HL-60 (cell line): ENCODE measurements around the gene LRRC46.

Source experiments
- DNase-seq, 2 experiments: peaks; one replicate each; pipeline ENCODE4 v3.0.0-alpha.2; 2010 to 2020; ENCODE audit warnings: low read depth in 1 of 2, low spot score in 1 of 2
- H3K27ac ChIP-seq: fragments of 250-450 bp; sonication (Bioruptor Pico); replicated peaks from 2 replicates; pipeline ENCODE4 v1.5.1; 2020; ENCODE audit warnings: mild to moderate bottlenecking, moderate library complexity
- H3K27me3 ChIP-seq: fragments of 250-450 bp; sonication (Bioruptor Pico); 2 replicates; pipeline ENCODE4 v1.5.1; 2021; ENCODE audit warnings: mild to moderate bottlenecking, moderate library complexity; ENCODE audit not compliant: insufficient read depth, poor library complexity, severe bottlenecking
- H3K4me3 ChIP-seq: replicated peaks from 2 replicates; pipeline ENCODE4 v1.5.1; 2011; ENCODE audit warnings: mild to moderate bottlenecking, control low read depth, low read length; ENCODE audit not compliant: insufficient read depth
- GABPA ChIP-seq: IDR thresholded peaks from 2 replicates; pipeline ENCODE4 v1.6.1; 2012; ENCODE audit warnings: low read depth
- POLR2AphosphoS5 ChIP-seq: IDR thresholded peaks from 2 replicates; pipeline ENCODE4 v1.6.1; 2012; ENCODE audit warnings: low read depth
- SPI1 ChIP-seq: IDR thresholded peaks from 2 replicates; pipeline ENCODE4 v1.6.1; 2012; ENCODE audit warnings: low read depth, mild to moderate bottlenecking, borderline replicate concordance
- TF ChIP-seq, protein P1 (sequence below): IDR thresholded peaks from 2 replicates; pipeline ENCODE4 v1.6.1; 2012; ENCODE audit warnings: low read depth; ENCODE audit not compliant: insufficient replicate concordance
- TF ChIP-seq, protein P2 (sequence below): IDR thresholded peaks from one replicate; pipeline ENCODE4 v1.5.1; 2011; ENCODE audit warnings: low read length, control low read depth, inconsistent platforms; ENCODE audit not compliant: insufficient read depth

LRRC46 gene

DNA sequence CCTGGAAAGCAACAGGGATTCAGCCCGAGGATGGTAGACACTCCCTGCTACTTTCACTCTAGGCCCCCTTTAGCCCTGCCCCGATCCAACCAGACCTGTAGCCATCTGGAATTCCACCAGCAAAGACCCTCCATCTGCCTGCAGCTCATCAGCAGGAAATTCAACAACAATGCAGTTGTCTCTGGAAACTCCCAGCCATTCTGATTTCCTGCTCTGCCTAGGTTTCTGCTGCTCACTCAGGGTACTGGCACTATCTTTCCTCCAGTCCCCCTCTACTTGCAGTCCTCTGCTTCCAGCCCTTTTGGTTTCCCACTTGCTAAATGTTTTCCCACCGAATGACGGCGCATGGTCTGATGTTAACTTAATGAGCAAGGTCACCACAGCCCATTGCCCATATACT, 22.1 kb downstream of the LRRC46 start:
- Histone ChIP-seq H3K27ac (no peak overlapping the region), H3K27me3 (peaks cover 62% of the 10 kb centered on the region), H3K4me3 (no peak overlapping the region)
- TF ChIP-seq, protein P1, sequence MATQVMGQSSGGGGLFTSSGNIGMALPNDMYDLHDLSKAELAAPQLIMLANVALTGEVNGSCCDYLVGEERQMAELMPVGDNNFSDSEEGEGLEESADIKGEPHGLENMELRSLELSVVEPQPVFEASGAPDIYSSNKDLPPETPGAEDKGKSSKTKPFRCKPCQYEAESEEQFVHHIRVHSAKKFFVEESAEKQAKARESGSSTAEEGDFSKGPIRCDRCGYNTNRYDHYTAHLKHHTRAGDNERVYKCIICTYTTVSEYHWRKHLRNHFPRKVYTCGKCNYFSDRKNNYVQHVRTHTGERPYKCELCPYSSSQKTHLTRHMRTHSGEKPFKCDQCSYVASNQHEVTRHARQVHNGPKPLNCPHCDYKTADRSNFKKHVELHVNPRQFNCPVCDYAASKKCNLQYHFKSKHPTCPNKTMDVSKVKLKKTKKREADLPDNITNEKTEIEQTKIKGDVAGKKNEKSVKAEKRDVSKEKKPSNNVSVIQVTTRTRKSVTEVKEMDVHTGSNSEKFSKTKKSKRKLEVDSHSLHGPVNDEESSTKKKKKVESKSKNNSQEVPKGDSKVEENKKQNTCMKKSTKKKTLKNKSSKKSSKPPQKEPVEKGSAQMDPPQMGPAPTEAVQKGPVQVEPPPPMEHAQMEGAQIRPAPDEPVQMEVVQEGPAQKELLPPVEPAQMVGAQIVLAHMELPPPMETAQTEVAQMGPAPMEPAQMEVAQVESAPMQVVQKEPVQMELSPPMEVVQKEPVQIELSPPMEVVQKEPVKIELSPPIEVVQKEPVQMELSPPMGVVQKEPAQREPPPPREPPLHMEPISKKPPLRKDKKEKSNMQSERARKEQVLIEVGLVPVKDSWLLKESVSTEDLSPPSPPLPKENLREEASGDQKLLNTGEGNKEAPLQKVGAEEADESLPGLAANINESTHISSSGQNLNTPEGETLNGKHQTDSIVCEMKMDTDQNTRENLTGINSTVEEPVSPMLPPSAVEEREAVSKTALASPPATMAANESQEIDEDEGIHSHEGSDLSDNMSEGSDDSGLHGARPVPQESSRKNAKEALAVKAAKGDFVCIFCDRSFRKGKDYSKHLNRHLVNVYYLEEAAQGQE: no peak
- no peak for TF ChIP-seq GABPA
- no peak for DNase-seq

DNA sequence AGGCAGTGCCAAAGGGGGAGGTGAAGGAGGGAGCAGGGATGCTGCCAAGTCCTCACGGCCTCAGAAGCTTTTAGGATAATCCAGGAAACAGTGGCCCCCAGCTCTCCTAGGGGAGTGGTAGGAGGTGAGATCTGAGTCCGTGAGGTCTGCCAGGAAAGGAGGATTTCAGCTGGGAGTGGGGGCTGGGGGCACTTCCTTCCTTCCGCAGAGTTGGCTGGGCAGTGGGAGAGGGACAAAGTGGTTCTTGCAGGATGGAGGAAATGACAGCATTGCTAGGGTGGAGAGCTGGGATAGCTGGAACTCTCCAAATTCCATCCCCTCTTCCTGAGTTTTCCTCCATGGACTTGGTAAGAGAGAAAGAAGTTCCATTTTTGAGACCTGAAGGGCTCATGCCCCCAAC, 24.3 kb downstream of the LRRC46 start:
- no peak overlapping the region for H3K27ac ChIP-seq
- H3K4me3 ChIP-seq: no peak overlapping the region
- DNase-seq: no peak
- no peak for TF ChIP-seq POLR2AphosphoS5
- TF ChIP-seq, protein P1: no peak
- TF ChIP-seq SPI1: no peak
- TF ChIP-seq GABPA: no peak
- peaks cover 43% of the 10 kb centered on the region for H3K27me3 ChIP-seq

DNA sequence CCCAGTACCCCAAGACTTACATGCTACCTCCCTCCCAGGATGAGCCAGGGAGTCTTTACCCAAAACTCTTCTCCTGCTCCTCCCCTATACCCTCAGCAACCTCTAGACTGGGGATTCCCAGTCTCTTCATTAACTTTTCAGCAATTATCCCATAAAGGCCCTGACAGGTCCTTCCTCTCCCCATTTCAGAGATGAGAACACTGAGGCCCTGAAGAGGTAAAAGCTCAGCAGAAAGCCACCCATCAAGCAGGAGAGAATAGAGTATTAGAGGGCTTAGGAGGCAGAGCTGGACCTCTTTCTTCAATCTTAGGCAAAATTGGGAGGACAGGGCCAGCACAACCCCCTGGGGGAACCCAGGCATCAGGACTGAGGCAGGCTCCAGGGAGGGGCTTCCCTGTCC, 25.4 kb downstream of the LRRC46 start:
- Histone ChIP-seq H3K4me3 (no peak overlapping the region), H3K27ac (no peak overlapping the region), H3K27me3 (peaks cover 32% of the 10 kb centered on the region)
- TF ChIP-seq GABPA (no peak), POLR2AphosphoS5 (no peak), SPI1 (no peak)
- TF ChIP-seq, protein P1: no peak
- TF ChIP-seq, protein P2, sequence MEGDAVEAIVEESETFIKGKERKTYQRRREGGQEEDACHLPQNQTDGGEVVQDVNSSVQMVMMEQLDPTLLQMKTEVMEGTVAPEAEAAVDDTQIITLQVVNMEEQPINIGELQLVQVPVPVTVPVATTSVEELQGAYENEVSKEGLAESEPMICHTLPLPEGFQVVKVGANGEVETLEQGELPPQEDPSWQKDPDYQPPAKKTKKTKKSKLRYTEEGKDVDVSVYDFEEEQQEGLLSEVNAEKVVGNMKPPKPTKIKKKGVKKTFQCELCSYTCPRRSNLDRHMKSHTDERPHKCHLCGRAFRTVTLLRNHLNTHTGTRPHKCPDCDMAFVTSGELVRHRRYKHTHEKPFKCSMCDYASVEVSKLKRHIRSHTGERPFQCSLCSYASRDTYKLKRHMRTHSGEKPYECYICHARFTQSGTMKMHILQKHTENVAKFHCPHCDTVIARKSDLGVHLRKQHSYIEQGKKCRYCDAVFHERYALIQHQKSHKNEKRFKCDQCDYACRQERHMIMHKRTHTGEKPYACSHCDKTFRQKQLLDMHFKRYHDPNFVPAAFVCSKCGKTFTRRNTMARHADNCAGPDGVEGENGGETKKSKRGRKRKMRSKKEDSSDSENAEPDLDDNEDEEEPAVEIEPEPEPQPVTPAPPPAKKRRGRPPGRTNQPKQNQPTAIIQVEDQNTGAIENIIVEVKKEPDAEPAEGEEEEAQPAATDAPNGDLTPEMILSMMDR: no peak
- DNase-seq: no peak

DNA sequence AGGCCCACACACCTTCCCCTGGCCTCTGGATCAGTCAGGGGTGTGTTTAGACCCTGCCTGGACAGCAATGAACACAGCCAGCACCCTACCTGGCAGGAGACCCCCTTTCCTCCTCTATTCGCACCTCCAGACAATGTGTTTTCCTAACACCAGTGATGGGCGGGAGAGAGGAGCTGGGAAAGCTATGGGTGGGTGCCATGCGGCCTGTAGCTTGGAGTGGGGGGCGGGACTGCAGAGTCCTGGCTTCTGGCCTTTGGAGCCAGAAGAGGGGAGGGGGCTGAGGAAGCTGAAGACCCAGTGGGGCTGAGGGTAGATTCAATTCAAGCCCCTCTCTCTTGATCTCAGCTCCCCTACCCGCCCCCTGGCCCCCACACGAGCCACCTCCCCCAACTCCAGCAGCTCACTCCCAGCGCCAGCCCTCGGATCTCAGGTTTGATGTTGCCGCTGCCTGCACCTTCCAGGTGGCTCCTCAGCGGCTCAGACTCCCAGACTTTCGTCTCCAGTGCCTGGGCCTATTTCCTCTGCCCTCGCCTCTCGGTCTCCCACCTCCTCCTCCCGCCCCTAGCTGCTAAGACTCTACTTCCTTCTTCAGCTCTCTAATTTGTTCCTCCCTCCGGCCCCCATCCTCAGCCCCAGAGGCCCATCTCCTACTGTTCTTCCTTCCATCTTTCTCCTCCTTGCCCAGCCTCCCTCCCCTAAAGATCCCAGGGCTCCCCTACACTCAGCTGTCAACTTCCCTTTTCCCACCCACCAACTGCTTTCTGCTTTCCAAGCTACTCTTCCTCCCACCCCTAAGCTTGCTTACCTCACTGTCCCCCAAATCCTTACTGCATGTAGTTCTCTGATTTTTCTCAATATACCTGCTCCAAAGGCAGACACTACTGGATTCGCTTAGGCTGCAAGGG, 26.3 kb downstream of the LRRC46 start:
- H3K27me3 ChIP-seq: peaks cover 22% of the 10 kb centered on the region

More for the DNA sequence above, 26.3 kb downstream of the LRRC46 start:
- no peak overlapping the region for H3K4me3 ChIP-seq
- TF ChIP-seq, protein P1: no peak
- TF ChIP-seq SPI1 (no peak), POLR2AphosphoS5 (no peak), GABPA (no peak)
- TF ChIP-seq, protein P2: no peak
- peak in 1 of 2 experiments; percentile 19 for DNase-seq
- no peak overlapping the region for H3K27ac ChIP-seq
